ELF-1 (cell line): ENCODE measurements around the gene ARIH1.
"Not testable (repeated sequence)": the region's sequence is repeated elsewhere in the genome, so short reads cannot be mapped to it uniquely, and the experiment has no call there.

Experiments
- DNase-seq: peaks from one replicate; pipeline ENCODE4 v3.0.0-alpha.2; 2016; ENCODE audit warnings: low read depth, low spot score

ARIH1 gene

GRCh38 chr15:72473614-72474465, at the start of gene ARIH1:
TSS of gene ARIH1 (plus strand) at chr15:72474330. CDS start at chr15:72474640, 310 bp downstream.
- DNase-seq: peak; percentile 98

GRCh38 chr15:72426753-72427152, 47.4 kb upstream of the ARIH1 start:
- DNase-seq: no peak

- DNase-seq: no peak
Measured at GRCh38 chr15:72437650-72438316, 36.3 kb upstream of the ARIH1 start.

GRCh38 chr15:72442848-72443247, 31.3 kb upstream of the ARIH1 start:
- not testable (repeated sequence) for DNase-seq

- DNase-seq: no peak
Measured at GRCh38 chr15:72445426-72445825, 28.7 kb upstream of the ARIH1 start.

GRCh38 chr15:72450805-72451204, 23.3 kb upstream of the ARIH1 start:
- DNase-seq: no peak

- DNase-seq: no peak
Measured at GRCh38 chr15:72451224-72451623, 22.9 kb upstream of the ARIH1 start.

GRCh38 chr15:72456684-72457083, 17.4 kb upstream of the ARIH1 start:
- no peak for DNase-seq

- no peak for DNase-seq
Measured at GRCh38 chr15:72460402-72460801, 13.7 kb upstream of the ARIH1 start.

GRCh38 chr15:72463702-72464101, 10.4 kb upstream of the ARIH1 start:
- no peak for DNase-seq

- no peak for DNase-seq
Measured at GRCh38 chr15:72464251-72464650, 9.9 kb upstream of the ARIH1 start.

- DNase-seq: no peak
Measured at GRCh38 chr15:72468103-72468502, 6.0 kb upstream of the ARIH1 start.

- no peak for DNase-seq
Measured at GRCh38 chr15:72472992-72473610, 1.0 kb upstream of the ARIH1 start.

- DNase-seq: no peak
Measured at GRCh38 chr15:72474466-72474911, 359 bp downstream of the ARIH1 start.

- DNase-seq: peak; percentile 72
Measured at GRCh38 chr15:72474912-72475628, 940 bp downstream of the ARIH1 start.

- DNase-seq: no peak
Measured at GRCh38 chr15:72475674-72476073, 1.5 kb downstream of the ARIH1 start.

GRCh38 chr15:72476330-72476729, 2.2 kb downstream of the ARIH1 start:
- not testable (repeated sequence) for DNase-seq

GRCh38 chr15:72481015-72481659, 7.0 kb downstream of the ARIH1 start:
- no peak for DNase-seq

- DNase-seq: no peak
Measured at GRCh38 chr15:72482275-72482674, 8.1 kb downstream of the ARIH1 start.

GRCh38 chr15:72483279-72483678, 9.1 kb downstream of the ARIH1 start:
- DNase-seq: no peak

GRCh38 chr15:72486144-72486543, 12.0 kb downstream of the ARIH1 start:
- no peak for DNase-seq
